Measurements from ENCODE around the gene GFPT1.

DNA sequence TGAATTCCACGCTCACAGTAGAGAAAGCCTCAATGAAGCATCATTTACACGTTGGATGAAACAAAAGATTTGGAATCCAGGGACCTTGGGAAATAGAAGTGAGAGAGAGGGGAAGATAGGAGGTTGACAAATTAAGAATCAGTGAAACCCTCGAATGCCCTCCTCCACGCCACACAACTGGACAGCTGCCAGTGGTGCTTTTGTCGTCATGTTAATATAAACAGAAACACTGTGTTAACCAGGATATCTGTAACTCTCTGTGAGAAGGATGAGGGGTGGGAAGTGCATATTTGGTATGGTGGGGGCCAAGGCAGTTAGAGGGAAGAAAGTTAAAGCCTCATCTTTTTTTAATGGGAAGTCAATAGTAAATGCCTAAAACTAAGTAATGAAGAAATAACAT is 108.7 kb downstream of the GFPT1 start:
- TF ChIP-seq, protein P1, sequence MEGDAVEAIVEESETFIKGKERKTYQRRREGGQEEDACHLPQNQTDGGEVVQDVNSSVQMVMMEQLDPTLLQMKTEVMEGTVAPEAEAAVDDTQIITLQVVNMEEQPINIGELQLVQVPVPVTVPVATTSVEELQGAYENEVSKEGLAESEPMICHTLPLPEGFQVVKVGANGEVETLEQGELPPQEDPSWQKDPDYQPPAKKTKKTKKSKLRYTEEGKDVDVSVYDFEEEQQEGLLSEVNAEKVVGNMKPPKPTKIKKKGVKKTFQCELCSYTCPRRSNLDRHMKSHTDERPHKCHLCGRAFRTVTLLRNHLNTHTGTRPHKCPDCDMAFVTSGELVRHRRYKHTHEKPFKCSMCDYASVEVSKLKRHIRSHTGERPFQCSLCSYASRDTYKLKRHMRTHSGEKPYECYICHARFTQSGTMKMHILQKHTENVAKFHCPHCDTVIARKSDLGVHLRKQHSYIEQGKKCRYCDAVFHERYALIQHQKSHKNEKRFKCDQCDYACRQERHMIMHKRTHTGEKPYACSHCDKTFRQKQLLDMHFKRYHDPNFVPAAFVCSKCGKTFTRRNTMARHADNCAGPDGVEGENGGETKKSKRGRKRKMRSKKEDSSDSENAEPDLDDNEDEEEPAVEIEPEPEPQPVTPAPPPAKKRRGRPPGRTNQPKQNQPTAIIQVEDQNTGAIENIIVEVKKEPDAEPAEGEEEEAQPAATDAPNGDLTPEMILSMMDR (IDR thresholded peaks at IDR 0.05): no peak
- no peak for TF ChIP-seq POLR2A (IDR thresholded peaks at IDR 0.05)

Data from adrenal gland (tissue), 5 donors.